Astrocyte (in vitro differentiated cells and primary cell): ENCODE data around the gene TFDP2.

ENCODE experiments used
- EZH2 ChIP-seq: IDR thresholded peaks from 2 replicates; pipeline ENCODE4 v1.6.1; 2012; ENCODE audit warnings: mild to moderate bottlenecking, low read length, inconsistent platforms; ENCODE audit not compliant: insufficient read depth
- TF ChIP-seq, protein P1 (sequence below): IDR thresholded peaks from 2 replicates; pipeline ENCODE4 v1.5.1; 2011; ENCODE audit warnings: low read depth, mild to moderate bottlenecking, inconsistent platforms, low read length, moderate library complexity; ENCODE audit not compliant: insufficient read depth

DNA sequence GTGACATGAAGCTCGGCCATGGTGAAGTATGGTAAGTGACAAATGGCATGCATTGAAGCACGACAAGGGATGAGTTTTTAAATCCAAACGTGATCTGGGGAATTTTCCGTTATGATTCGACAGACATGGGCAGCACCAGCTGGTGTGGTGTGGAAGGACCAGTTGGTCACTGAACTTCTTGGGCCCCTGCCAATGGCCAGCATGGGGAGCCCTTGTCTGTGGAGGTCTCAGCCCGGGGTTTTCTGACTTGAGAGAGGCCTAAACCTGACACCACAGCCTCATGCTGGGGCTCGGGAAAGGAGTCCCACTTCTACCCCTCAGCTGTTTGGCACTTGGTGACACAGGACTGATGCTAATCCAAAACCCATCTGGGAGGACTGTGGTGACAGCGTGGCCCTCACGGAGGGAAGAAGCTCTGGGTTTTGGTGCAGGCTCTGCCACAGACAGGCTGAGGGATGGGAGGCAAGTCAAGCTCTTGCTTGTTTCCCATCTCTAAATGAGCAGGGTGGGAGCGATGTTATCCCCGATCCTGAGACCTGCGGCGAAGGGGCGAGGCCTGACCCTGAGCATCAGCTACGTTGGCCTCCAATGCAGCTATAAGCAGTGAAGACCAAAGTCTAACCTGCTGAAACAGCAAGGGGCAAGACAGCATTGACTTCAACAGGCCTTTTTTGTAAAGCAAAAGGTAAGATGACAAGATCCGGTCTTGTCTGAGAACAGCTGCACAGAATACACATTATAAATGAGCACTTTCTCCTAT is 203.4 kb downstream of the TFDP2 start:
- TF ChIP-seq, protein P1, sequence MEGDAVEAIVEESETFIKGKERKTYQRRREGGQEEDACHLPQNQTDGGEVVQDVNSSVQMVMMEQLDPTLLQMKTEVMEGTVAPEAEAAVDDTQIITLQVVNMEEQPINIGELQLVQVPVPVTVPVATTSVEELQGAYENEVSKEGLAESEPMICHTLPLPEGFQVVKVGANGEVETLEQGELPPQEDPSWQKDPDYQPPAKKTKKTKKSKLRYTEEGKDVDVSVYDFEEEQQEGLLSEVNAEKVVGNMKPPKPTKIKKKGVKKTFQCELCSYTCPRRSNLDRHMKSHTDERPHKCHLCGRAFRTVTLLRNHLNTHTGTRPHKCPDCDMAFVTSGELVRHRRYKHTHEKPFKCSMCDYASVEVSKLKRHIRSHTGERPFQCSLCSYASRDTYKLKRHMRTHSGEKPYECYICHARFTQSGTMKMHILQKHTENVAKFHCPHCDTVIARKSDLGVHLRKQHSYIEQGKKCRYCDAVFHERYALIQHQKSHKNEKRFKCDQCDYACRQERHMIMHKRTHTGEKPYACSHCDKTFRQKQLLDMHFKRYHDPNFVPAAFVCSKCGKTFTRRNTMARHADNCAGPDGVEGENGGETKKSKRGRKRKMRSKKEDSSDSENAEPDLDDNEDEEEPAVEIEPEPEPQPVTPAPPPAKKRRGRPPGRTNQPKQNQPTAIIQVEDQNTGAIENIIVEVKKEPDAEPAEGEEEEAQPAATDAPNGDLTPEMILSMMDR = no peak
- no peak for TF ChIP-seq EZH2
